ENCODE results near the gene E2F7.

Gene E2F7

GRCh38 chr12:77062396-77062795 is 3.0 kb downstream of the E2F7 start:
- no peak for DNase-seq

GRCh38 chr12:77060883-77061240 is 4.5 kb downstream of the E2F7 start:
- DNase-seq, result no peak

- no peak for DNase-seq
These were observed 5.1 kb downstream of the E2F7 start for GRCh38 chr12:77060136-77060882.

- no peak for DNase-seq
These were observed 6.6 kb downstream of the E2F7 start for GRCh38 chr12:77058740-77059139.

- DNase-seq, result no peak
These were observed 10.5 kb downstream of the E2F7 start for GRCh38 chr12:77054851-77055250.

GRCh38 chr12:77053259-77053658 is 12.1 kb downstream of the E2F7 start:
- DNase-seq, result no peak

GRCh38 chr12:77049767-77050353 is 15.5 kb downstream of the E2F7 start:
- DNase-seq, result peak; percentile 48

GRCh38 chr12:77047341-77048109 is 17.8 kb downstream of the E2F7 start:
- DNase-seq, result no peak

GRCh38 chr12:77046468-77046867 is 18.9 kb downstream of the E2F7 start:
- DNase-seq, result no peak

GRCh38 chr12:77045183-77045582 is 20.2 kb downstream of the E2F7 start:
- DNase-seq, result no peak

GRCh38 chr12:77044721-77045120 is 20.6 kb downstream of the E2F7 start:
- no peak for DNase-seq

- no peak for DNase-seq
These were observed 22.5 kb downstream of the E2F7 start for GRCh38 chr12:77042833-77043232.

- DNase-seq, result no peak
These were observed 25.1 kb downstream of the E2F7 start for GRCh38 chr12:77040231-77040630.

GRCh38 chr12:77035226-77035625 is 30.1 kb downstream of the E2F7 start:
- DNase-seq, result no peak

- DNase-seq, result no peak
These were observed 31.5 kb downstream of the E2F7 start for GRCh38 chr12:77033658-77034536.

GRCh38 chr12:77032406-77032805 is 33.0 kb downstream of the E2F7 start:
- no peak for DNase-seq

- no peak for DNase-seq
These were observed 33.6 kb downstream of the E2F7 start for GRCh38 chr12:77031745-77032144.

GRCh38 chr12:77025782-77026314 is 39.5 kb downstream of the E2F7 start:
- no peak for DNase-seq

- no peak for DNase-seq
These were observed 41.9 kb downstream of the E2F7 start for GRCh38 chr12:77023501-77023900.

GRCh38 chr12:77019920-77020319 is 45.4 kb downstream of the E2F7 start:
- DNase-seq, result no peak

GRCh38 chr12:77016606-77017005 is 48.8 kb downstream of the E2F7 start:
- DNase-seq, result no peak

- no peak for DNase-seq
These were observed 52.3 kb downstream of the E2F7 start for GRCh38 chr12:77013091-77013490.

Measured in NCI-H1417 treated with DMSO at 0.1 percent for 48 hours (cell line).